SIG-M5 (cell line): ENCODE measurements around the gene CNKSR1.
"Not testable (repeated sequence)": the region's sequence is repeated elsewhere in the genome, so short reads cannot be mapped to it uniquely, and the experiment has no call there.

ENCODE experiments used
- DNase-seq: peaks from one replicate; lab custom pipeline; 2025; lab: John Stamatoyannopoulos, UW

CNKSR1 gene

GRCh38 chr1:26230682-26231081 is 53.4 kb downstream of the CNKSR1 start:
- DNase-seq: not testable (repeated sequence)

DNA sequence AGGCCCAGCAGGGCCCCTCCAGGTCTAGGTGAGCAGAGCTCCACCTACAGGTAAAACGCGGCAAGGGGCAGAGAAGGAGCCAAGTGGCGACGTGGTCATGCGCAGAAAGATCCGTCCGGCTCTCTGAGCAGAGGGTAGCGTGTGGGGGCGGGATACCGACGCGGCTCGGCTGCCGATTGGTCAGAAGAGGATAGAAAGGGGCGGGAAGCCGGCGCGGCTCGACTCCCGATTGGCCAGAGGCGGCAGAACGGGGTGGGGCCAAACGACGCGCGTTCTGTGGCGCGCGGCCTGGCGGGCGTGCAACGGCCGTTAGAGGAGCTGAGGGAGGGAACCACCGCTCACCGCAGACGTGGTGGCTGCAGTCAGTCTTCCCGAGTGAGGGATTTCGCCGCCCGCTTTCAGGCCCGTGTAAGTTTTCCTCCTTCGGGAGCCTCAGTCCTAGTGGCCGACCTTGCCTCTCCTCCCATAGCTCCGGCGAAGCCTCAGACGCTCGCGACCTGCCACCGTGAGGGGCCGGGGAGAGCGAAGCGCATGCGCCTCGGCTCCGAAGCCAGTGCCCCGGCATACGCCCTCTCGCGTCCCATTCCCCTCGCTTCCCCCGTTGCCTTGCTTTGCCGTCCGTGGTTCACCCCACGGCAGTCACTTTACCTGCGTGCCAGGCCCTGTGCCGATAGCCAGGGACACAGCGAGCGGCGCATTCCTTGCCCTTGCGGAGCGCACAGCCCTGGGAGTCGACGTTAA is 56.8 kb downstream of the CNKSR1 start, which contains the start of gene CEP85:
TSS of gene CEP85 (plus strand) at position 298 of the 741 bp plus-strand sequence. CDS start 5,584 bp downstream, outside the sequence.
- peak; percentile 69 for DNase-seq

- no peak for DNase-seq
Observed at GRCh38 chr1:26234644-26235370, 57.5 kb downstream of the CNKSR1 start.

- DNase-seq: no peak
Observed at GRCh38 chr1:26237230-26237966, 60.1 kb downstream of the CNKSR1 start.
